HG02885 (cell line): Measurements from ENCODE around the gene ATF6.

Experiments
- ATAC-seq: cut with Tn5 transposase; IDR thresholded peaks from one replicate; pipeline ENCODE4 v1.9.1; 2021; ENCODE audit warnings: mild to moderate bottlenecking; ENCODE audit not compliant: unreplicated experiment, poor library complexity

ATF6 gene

GRCh38 chr1:161954466-161954865 lies 188.3 kb downstream of the ATF6 start:
- ATAC-seq = no peak

GRCh38 chr1:161955606-161956005 lies 189.5 kb downstream of the ATF6 start:
- no peak for ATAC-seq

GRCh38 chr1:161956097-161956496 lies 190.0 kb downstream of the ATF6 start:
- ATAC-seq = no peak

GRCh38 chr1:161956930-161957329 lies 190.8 kb downstream of the ATF6 start:
- ATAC-seq = no peak

- ATAC-seq = no peak
Measured at GRCh38 chr1:161958425-161958824, 192.3 kb downstream of the ATF6 start.

- ATAC-seq = peak; percentile 93
Measured at GRCh38 chr1:161962091-161962887, 196.2 kb downstream of the ATF6 start.

- ATAC-seq = no peak
Measured at GRCh38 chr1:161966067-161966466, 199.9 kb downstream of the ATF6 start.

- ATAC-seq = no peak
Measured at GRCh38 chr1:161970036-161970435, 203.9 kb downstream of the ATF6 start.

- no peak for ATAC-seq
Measured at GRCh38 chr1:161970633-161971032, 204.5 kb downstream of the ATF6 start.

GRCh38 chr1:161972828-161973227 lies 206.7 kb downstream of the ATF6 start:
- ATAC-seq = no peak

GRCh38 chr1:161973924-161974845 lies 208.1 kb downstream of the ATF6 start:
- no peak for ATAC-seq

GRCh38 chr1:161978011-161978790 lies 212.1 kb downstream of the ATF6 start:
- ATAC-seq = no peak

GRCh38 chr1:161981126-161981525 lies 215.0 kb downstream of the ATF6 start:
- ATAC-seq = no peak

GRCh38 chr1:161981735-161982506 lies 215.8 kb downstream of the ATF6 start:
- ATAC-seq = no peak

GRCh38 chr1:161982507-161982895 lies 216.4 kb downstream of the ATF6 start:
- ATAC-seq = no peak

- ATAC-seq = no peak
Measured at GRCh38 chr1:161982917-161983316, 216.8 kb downstream of the ATF6 start.

- no peak for ATAC-seq
Measured at GRCh38 chr1:161983725-161984124, 217.6 kb downstream of the ATF6 start.

- no peak for ATAC-seq
Measured at GRCh38 chr1:161985301-161985822, 219.2 kb downstream of the ATF6 start.

- no peak for ATAC-seq
Measured at GRCh38 chr1:161986328-161986727, 220.2 kb downstream of the ATF6 start.

- no peak for ATAC-seq
Measured at GRCh38 chr1:161987303-161987702, 221.2 kb downstream of the ATF6 start.
